GM19043 (cell line): Measurements from ENCODE around the gene CDK5RAP2.

Source experiments
- ATAC-seq: cut with Tn5 transposase; IDR thresholded peaks from one replicate; pipeline ENCODE4 v1.9.1; 2021; ENCODE audit warnings: low read depth; ENCODE audit not compliant: unreplicated experiment

CDK5RAP2 gene

DNA sequence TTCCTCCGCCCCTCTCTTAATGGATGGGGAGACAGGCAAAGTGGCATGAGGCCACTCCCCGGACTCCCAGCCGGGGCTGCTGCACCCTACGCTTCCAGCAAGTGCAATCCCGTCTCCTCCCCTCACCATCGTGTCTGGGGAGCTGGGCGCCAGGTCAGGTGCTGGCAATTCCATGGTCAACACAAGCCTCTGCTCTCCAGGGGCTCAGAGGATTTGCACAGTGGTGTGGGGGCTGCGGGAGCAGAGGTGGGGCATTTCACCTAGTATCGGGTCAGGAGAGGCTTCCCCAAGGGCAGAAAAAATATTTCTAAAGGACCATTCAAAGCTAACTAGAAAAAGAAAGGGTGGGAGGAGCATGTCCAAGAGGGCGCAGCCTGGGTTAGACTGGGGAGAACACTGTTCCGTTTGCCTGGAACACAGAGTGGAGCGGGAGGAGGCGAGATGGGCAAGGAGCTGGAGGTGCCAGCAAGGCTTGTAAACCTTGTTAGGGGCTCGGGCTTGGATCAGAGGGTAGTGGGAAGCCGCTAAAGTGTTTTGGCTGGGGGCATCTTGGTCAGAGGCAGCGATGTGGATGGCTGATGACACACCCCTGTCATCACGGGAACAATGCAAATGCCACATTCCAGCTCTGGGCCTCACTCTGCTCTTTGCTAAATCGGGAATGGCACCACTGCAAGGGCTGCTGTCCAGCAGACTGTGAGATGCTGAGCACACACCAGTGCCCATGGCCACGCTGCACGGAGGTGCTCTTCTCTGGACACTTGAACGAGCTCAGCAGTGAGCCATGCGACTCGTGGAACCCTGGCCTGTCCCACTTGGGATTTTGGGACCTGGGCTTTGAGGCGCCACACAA is 191.7 kb downstream of the CDK5RAP2 start:
- no peak for ATAC-seq

DNA sequence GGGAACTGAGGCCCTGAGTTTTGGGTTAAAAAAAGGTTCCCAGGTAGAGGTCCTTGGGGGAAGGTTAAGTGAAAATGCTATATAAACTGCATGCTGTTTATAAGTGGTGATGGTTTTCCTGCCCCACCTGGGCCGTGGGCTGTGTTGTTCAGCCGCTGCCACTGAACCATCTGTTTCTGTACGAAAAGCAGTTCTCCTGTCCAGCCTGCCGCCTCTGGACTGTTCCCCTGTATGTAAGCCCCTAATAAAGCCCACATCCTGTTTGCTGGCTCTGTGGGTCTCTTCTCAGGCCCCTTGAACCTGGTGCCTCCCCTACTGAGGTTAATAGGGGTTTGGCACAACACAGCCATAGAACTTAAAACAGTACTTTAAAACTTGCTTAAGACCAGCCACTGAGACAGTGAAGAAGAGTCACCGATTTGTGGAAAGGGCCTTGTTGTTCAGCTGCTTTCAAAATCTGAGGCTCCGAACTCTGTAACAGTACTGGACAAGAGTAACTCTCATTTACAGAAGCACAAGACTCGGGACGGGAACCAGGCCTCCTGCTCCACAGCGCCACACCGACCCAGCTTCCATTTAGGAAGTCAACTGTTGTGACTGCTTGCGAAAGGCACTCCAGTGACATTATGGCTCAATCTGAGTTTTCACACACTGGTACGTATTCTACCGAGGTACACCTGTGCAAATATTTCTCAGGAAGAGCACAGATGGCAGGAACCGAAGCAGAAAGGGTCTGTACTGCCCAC is 192.5 kb downstream of the CDK5RAP2 start:
- ATAC-seq = no peak

DNA sequence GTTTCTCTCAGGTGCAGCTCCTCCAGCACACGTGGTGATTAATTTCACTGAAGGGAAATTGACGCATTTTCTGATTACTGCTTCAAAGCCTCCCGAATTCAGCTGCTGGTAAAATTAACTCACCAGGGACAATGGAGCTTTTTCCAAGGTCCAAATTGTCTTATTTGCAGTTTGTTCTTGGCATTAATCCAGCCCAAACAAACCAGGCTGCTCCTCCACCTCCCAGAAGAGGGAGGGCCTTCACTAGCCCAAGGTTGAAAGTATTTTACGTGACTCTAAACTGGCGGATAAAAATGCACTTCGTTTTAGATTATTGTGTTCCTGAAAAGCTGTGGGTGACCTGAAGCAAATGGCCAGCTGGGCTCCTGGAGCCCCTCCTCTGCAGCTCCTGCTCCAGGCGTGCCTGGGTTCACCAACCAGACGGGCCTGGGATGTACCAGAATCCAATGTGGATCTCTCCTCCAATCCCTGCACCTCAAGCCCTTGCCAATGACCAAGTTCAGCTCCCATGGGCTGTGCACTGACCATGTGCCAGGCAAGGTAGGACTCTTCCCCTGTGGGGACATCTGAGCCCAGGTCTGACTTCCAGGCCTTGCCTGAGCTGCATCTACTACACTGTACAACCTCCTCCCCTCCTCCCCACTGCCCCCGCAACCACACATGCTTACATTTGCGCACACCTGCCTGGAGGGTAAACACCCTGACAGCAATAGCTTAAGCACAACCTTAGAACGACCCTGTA is 193.4 kb downstream of the CDK5RAP2 start:
- ATAC-seq = no peak

DNA sequence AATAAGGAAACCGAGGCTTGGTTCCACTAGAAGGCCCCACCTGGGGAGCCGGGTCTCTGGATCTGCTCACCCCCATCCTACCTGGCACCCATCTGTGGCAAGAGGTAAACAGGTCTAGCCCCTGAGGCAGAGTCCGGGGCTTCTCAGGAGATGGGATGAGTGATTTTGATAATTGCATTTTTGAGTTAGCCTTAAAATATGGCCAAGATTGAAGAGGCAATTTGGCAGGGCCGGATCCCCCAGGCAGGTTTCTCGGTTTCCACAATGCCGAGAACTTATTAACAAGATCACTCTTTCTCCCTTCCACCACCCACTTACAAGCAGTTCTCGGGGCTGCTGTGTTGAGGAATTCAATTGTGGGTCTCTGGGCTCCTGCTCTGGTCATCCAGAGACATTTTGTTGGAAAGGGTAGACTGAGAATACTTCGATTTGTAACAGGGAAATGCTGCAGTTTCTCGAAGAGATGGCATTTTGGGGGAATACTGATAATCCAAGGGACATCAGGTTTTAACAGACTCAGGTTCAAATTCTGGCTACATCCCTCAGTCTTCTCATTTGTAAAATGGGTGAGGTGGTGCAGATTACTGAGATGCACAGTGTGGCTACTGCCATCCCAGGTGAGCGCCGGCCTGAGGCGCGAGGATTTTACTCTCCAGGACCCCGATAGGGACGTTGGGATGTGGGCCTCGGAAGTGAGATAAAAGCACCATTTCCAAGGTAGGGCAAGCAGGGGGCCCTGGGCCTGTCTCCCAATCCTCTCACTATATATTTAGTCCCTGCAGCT is 194.2 kb downstream of the CDK5RAP2 start:
- ATAC-seq = no peak

DNA sequence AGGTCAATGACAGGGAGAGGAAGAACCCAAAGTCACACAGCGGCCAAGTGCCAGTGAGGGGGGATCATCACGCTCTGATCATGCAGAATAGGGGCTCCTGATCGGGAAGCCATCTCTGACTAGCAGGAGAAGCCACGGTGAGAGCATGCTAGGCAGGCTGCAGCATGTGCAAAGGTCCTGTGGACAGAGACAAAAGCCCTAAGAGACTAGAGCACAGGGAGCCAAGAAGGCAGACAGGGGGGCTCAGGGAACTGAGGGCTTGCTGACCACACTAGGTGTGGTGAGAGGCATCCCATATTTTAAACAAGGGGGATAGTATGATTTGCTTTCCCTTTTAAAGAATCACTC is 195.1 kb downstream of the CDK5RAP2 start:
- no peak for ATAC-seq

DNA sequence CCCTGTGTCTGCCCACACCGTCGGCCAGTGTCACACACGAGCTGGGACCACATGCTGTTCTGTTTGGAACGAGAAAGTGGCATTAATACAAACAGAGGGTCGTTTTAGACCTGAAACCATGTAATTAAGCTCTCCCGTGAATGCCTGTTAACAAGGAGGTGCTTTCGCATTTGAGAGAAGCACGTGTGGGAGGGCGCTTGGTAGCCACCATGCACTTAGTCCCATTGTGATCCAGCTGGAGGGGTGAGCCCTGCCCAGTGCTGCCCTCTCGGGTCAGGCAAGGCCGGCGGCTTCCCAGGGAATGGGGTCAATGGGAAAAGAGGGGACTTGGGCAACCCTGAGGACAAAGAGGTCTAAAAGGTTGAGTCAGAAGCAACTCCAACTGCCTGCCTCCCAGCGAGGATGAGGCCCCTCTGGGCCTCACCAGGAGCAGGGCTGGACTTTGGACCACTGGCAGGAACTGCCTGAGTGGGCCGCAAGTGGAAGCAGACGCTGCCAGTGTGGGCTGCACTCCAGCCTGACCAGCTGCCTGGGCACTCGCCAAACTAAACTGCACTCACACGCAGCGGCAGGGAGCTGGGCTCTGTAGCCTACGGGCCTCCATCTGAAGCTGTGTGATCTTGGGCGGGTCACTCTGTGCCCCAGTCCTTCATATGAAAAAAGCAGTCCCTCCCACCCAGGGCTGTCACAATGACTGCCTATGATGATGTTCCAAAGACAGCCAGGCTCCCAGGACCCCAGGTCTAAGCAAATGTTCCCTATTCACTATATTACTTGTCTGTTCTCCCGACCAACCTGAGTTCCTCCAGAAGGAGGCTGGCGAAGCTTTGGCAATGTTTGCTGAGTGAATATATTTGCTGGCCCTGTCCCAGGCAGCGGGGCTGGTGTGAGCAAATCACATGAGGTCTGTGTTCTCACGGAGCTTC is 195.7 kb downstream of the CDK5RAP2 start:
- ATAC-seq = no peak

DNA sequence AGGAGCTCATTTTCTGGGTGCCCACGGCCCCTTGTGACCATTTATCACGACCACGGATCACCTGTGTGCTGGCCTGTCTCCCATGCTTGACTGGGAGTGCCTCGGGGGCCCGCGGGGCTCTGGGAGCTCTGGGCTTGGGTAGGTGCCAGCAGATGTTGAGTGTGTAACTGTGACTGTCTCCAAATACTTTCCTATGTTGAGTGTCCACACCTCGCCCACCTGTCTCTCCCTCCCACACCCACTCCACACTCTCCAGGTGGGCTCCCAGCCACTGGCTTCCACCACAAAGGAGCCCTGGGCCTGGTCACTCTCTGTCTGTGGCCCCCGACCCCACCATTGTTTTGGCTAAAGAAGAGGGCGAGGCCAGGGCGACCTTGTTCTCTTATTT is 196.4 kb downstream of the CDK5RAP2 start:
- no peak for ATAC-seq

DNA sequence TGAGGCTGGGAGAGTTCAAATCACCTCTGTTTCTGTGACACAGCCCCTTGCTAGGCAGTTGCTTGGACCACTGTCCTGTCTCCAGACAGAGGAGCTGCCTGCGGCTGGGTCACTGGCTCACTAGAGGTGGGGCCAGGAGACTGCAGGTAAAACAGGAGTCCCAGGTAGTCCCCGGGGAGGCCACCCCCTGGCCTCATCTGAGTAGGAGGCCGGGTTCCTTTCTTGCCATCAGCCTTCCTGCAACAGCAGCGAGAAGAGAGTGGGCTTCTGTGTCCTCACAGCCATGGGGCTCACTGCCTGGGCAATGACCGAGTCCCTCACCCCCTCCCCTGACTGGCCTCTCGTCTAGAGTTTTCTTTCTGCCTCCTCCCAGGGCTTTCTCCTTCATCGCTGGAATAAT is 197.5 kb downstream of the CDK5RAP2 start:
- ATAC-seq = no peak

DNA sequence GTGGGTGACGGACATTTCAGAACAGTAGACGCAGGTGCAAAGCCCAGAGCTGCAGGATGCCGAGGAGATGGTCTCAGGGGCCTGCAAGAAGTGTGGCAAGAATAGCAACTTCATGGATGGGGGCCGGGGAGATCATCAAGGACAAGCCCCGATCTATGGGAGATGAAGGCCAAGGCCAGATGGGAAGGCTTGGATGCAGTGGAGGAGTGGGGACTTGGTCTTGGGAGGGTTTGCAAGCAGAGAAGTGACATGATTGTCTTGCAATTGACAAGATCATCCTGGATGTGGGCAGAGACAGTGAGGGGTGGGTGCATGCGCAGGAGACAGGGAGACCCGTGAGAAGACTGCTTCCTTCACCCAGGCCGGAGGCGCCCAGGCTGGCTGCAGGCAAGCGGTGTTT is 198.1 kb downstream of the CDK5RAP2 start:
- no peak for ATAC-seq

DNA sequence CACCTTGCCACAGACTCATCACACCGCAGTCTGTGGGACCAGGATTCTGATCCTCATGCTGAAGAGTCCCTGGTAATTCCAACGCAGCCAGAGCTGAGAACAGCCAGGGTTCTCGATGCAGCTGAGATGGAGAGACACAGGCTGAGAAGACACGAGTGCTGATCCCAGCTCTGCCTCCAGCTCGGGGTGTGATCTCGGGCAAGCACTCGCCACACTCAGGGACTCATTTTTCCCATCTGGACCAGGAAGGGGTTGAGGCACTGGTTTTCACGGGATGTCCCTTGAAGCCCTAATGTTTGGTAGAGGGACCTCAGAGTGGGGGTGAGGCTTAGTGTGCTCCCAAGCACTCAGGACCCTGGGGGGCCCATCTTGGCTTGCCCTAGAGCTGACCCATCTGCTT is 200.4 kb downstream of the CDK5RAP2 start:
- no peak for ATAC-seq

DNA sequence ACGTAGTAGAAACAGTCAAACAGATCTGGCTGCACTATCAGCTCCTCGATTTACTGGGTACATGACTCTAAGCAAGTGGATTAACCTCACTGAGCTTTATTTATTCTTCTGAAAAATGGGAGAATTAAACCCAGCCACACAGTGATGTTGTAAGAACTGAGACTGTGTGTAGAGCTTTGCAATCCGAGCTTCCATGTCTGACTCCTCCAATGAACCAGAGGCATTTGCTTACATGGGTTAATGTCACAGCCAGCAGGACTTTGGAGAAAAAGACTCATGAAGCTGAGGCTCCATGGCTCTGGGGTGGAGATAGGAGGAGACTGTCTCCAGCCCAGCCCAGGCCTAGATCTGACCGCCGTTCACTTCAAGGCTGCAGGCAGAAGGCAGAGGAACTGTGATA is 201.3 kb downstream of the CDK5RAP2 start:
- ATAC-seq = no peak

DNA sequence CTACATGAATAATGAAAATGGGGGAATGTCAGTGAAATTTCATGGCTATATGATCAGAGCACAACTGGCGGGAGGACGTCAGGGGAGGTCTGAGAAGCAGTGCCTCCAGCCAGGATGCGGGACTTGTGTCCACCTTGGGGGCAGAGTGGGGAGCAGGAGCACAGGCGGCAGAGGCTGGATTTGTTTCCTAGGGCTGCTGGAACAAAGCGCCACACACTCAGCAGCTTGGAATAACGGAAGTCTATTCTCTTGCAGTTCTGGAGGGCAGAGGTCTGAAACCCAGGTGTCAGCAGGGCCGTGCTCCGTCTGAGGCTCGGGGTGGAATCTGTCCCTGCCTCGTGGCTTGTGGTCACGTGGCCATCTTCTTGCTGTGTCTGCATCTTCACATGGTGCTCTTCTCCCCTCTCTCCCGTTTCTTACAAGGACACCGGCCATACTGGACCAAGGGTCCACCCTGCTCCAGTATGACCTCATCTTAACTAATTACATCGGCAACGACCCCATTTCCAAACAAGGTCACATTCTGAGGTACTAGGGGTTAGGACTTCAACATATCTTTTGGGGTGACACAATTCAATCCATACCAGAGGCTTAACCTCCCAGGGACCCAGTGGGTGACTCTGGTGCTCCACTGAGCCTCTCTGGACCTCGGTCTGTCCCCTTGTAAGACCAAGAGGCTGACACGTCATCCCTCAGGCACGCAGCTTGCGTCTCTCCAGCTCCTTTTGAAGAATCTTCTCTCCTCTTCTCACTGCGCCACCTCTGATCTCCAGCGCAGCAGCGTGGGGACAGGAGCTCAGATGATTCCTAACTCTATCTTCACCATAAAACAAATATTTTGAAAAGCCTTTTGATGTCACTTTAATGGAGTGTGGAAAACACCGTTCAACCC is 202.5 kb downstream of the CDK5RAP2 start:
- no peak for ATAC-seq

DNA sequence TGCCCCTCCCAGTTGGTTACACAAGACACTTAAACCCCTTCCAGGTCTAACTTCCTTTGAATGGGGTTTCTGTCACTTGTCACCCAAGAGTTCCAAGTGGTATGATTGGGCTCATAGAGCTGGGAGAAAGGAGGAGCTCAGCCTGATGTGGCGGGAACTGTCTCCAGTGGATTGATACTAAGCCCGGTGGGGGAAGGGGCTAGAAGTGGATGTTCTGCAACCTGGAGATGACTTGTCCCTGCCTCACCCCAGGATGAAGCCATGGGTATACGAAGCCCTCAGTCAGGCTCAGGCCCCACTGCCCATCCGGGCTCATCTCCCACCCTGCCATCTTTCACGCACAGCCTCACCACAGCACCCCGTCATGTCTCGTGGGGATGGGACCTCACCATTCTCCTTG is 203.9 kb downstream of the CDK5RAP2 start:
- no peak for ATAC-seq

DNA sequence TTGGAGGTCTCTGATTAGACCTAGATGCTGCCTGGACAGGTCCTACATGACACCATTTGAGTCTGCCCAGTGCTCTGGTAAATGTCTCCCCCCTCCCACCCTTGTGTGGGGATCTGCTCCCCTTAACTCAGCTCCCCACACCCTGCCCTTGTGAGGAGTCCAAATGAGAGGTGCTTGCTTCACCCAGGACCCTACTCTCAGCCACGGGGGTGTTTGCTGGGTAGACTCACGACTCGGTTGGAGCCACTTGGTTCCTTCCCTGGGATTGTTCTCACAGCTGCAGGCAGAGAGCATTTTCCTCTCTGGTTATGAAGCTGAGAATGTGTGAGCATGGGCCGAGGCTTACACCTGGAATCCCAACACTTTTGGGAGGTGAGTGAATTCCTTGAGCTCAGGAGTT is 204.7 kb downstream of the CDK5RAP2 start:
- ATAC-seq = no peak

DNA sequence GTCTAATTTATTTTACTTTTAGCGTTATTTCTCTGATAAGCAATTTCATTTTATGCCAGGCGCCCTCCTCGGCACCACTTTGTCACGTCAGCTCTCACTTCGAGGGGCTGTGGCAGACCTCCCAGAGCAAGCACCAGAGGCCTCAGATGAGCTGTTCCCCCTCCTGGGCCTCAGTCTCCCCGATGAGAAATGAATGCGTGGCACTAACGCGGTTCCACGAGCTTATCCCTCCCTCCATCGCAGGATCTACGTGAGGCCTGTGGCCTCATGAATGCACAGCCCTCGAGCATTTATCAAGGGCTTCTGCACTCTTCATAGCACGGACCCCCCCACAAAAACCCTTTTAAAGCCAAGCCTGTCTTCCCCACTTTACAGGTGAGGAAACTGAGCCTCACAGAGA is 205.2 kb downstream of the CDK5RAP2 start:
- ATAC-seq = no peak

DNA sequence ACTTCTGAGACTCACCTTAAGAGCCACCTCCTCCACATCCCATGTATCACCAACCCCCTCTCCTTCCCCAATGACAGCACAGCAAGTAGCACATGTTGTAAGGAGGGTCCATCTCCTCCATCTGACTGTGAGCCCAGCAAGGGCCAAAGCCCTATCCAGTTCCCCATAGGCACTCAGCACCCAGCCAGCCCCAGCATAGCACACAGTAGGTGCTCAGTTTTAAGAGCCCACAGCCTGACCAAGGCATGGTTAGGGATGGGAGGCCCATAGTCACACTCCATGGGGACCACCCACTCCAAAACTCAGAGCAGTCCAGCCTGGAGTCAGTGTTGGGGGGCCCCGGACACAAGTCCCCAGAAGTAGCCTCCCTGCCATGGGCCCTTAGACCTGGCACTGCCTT is 205.7 kb downstream of the CDK5RAP2 start:
- no peak for ATAC-seq

DNA sequence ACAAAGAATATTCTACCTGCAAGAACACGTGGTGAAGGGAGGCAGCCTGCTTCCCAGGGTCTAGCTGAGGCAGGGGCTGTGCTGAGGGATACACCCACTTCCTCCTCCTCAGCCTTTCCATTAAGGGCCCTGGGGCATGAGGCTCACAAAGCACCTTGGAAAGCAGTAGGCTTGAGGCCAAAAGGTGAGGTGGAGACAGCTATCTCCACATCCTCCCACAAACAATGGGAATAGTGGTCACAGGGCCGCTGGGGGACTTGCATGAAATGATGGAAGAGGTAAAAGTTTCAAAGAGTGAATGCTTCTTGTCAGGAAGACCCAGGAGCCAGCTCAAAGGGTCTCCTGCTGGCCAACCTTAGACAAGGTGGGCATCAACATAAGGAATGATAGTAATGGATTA is 207.9 kb downstream of the CDK5RAP2 start:
- ATAC-seq = no peak

DNA sequence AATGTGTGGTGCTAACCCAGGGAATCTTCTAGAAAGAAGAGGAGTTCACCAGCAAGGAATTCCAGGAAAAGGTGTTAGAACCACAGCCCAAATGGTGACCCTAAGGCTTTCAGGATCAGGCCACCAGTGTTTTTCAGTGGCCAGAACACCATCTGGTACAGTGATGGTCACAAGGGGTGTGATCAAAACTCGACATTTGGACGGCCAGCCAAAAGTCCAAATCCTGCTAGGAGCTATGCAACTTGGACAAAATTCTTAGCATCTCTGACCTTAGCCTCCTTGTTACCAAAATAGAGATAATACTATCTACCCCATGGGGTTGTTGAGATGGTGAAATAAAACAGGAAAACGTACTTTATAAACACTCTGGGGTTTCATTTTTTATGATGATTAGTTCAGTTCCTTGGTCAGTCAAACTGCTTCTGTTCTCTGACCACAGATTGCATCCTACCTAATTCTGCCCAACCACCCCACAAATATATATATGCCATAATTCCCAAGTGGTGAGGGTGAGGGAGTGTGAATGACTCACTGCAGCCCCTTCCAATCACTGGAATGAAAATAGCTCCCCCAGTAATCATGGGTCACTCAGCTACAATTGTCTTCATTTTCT is 210.3 kb downstream of the CDK5RAP2 start:
- ATAC-seq = no peak
